Hepatic stellate cell (primary cell): ENCODE results near the gene MAPK10.
"Not testable (repeated sequence)": the region's sequence is repeated elsewhere in the genome, so short reads cannot be mapped to it uniquely, and the experiment has no call there.

Source experiments
- DNase-seq: peaks from one replicate; pipeline ENCODE4 v3.0.0; 2011; ENCODE audit warnings: low spot score

Gene MAPK10

GRCh38 chr4:85966373-85966772, 393.5 kb downstream of the MAPK10 start:
- no peak for DNase-seq

DNA sequence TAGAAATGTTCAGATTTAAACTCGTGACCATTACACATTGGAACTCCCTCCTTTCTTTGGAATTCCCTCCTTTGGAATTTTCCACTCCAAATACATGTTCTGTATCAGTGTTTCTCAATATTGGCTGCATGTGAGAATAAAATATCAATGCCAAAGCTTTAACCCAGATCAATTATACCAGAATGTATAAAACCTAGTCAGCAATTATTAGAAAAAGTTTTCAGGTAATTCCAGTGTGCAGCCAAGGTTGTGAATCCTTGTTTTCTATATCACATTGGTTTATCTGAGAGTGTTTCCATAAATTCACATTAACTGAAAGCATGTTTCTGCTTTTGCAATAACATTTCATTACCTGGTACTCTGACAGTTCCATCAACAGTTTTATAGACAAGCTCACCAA, 394.3 kb downstream of the MAPK10 start:
- no peak for DNase-seq

DNA sequence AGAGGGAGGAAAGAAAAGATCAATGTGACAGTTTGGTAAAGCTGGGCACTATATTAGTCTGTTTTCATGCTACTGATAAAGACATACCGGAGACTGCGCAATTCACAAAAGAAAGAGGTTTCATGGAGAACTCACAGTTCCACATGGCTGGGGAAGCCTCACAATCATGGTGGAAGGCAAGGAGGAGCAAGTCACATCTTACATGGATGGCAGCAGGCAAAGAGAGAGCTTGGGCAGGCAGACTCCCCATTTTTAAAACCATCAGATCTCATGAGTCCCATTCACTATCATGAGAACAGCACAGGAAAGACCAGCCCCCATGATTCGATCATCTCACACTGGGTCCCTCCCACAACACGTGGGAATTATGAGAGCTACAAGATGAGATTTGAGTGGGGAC, 394.8 kb downstream of the MAPK10 start:
- DNase-seq: not testable (repeated sequence)

DNA sequence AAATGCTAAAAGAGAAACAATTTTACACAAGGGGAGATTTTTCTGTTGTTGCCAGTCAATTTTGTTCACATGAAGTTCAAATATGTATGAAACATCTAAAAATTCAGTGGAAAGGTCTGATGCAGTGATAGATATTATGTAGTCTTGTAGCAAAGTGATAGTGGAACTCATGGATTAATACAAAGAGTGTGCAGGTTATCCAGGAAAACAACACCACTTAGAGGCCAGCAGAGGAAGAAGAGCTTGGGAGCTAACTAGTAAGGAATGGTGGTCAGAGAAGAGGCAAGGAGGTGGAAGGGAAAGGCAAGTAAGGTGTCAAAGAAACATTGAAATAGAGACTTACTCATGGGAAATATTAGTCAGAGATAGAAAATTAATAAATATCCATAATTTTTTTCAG, 395.6 kb downstream of the MAPK10 start:
- no peak for DNase-seq

GRCh38 chr4:85963231-85963630, 396.6 kb downstream of the MAPK10 start:
- DNase-seq: no peak

DNA sequence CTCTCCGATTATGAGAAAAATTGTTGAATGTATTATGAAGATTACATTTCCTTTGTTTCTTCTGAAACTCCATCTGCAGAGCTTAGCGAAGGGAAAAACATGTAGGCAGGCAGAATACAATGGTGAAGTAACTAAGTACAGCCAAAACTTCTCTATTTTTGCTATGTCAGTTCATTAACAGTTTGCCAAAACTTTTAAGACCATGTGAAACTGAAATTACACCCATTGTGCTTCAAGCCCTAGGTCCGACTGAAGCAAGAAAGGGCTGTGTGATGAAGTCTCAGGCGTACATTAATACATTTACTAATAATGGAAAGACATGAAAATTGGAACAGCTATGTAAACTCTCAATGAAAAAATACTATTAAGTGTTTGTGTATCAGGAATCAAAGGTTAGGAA, 398.0 kb downstream of the MAPK10 start:
- no peak for DNase-seq

DNA sequence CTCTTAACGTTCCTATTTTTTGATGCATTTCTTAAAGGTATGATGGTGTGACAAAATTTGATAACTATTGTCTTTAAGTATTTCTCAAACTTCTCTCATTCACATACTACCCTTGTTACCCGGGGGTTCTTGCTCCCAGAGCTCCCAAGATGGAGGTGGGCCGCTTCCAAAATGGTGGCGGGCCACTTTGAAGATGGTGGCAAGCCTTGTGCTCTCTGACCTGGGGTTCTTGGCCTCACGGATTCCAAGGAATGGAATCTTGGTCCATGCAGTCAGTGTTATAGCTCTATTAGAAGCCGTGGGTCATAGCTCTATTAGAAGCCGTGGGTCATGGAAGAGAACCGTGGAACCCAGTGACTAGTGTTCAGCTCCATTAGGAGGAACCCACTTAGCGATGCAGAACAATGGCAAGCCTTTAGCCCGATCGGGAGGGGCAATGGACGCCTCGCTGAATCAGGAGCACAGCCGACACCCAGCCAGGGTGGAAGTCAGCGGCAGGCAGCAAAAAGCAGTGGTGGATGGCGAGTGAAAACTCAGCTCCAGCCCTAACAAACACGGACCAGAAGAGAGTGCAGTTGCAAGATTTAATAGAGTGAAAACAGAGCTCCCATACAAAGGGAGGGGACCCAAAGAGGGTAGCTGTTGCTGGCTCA, 403.4 kb downstream of the MAPK10 start:
- DNase-seq: no peak

GRCh38 chr4:85955620-85956292, 404.1 kb downstream of the MAPK10 start:
- no peak for DNase-seq

GRCh38 chr4:85953651-85954018, 406.2 kb downstream of the MAPK10 start:
- DNase-seq: no peak

DNA sequence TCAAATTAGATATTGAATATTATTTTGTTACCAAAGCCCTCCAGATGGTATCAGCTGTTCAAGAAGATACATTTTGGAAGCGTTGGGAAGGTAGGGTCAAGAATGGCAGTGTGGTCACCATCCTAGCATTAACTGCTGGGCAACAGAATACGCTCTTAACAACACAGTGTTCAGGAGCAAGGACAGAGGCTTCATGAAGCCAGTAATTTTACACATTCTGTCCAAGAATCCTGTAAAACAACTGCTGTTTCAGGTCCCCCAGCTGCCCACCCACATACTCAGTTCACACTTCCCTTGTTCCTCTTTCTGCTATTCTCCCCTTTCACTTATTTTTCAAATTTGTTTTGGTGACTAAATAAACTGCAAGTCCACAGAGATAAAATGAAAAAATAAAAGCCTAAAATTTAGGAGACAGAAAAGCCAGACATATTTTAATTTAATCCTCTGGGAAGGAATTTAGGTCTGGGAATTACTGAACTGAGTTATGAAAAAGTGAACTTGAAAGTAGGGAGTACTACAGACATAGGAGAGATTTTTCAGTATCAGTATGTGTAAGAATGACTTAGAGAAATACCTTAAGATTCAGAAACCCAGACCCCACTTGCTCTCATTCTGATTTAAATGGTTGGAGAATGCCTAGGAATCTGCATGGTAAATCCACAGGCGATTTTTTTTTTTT, 406.7 kb downstream of the MAPK10 start:
- DNase-seq: no peak

DNA sequence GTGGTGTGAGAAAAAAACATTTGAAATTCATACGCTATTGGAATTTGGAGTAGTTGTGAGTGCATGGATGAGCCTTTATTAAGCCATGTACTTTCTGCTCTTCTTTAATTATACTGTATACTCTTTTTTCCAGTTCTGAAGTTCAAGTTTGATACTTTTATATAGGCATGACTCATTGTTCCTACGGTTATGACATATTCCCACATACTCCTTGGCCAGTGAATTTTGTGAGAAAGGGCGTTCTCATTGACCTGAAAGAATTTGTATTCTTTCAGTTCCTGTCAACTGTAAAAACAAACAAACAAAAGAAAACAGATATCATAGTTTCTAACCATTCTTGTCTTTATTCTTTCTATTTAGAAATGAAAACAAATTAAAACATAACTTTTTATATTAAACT, 407.3 kb downstream of the MAPK10 start:
- no peak for DNase-seq

DNA sequence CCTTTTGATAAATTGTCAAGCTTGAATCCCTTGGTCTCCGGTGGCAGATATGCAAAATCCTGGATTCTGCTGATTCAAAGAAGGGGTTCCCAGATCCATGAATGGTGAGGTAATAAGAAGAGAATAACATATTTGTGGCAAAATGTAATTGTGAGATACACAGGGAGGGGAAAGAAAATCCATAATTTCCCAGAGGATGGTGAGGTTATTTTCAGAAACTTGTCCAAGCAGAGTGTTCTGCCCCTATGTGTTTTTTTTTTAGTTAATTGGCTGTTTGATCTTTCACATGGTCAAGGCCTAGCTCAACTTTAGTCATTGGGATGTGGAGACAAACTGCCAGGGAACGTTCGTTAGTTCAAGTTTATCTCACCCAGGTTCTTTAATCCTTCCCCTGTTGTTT, 408.8 kb downstream of the MAPK10 start:
- DNase-seq: no peak

GRCh38 chr4:85946821-85947220, 413.0 kb downstream of the MAPK10 start:
- no peak for DNase-seq

DNA sequence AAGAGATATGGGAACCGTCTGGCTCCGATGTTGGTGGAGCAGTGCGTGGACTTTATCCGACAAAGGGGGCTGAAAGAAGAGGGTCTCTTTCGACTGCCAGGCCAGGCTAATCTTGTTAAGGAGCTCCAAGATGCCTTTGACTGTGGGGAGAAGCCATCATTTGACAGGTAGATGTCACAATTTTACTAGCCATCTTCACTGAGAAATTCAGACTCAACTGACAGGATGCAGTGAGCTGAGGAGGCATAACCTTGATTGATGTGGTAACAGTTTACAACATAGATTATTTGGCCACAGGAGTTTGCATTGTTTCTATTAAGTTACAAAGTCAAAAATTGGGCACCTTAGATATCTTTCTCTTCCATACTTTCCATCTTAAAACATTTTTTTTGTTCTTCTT, 417.7 kb downstream of the MAPK10 start:
- no peak for DNase-seq

DNA sequence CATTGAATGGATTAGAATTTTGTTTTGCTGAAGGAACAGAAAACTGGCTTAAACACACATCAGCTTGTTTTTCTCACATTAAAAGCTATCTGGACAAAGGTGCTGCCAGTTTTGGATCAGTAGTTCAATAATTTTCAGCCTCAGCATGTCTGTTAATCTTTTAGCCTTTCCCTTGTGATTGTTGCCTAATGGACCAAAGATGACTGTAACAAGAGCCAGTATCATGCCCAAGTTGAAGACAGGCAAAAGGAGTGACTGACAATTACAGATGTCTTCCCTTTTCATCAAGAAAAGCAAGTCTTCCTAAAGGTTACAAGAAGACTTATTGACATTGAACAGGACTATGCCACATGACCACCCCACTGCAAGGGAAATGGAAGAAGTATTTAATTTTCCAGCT, 419.7 kb downstream of the MAPK10 start:
- DNase-seq: no peak
